T47D (cell line): Measurements from ENCODE around the gene ARFIP1.

Source experiments
- DNase-seq, 2 experiments: peaks; one replicate each; pipeline versions ENCODE4 v3.0.0 to v3.0.0-alpha.2; 2011 to 2012; ENCODE audit warnings: low read depth in 1 of 2, low spot score in 1 of 2
- JUND ChIP-seq: IDR thresholded peaks from 2 replicates; pipeline ENCODE4 v1.6.1; 2012; ENCODE audit warnings: low read depth
- in situ Hi-C: cut with HindIII; loops from 2 replicates; pipeline ENCODE4 v1.10.0; 2016; ENCODE audit warnings: low sequenced_read_pairs, low pct_unique_long_range_greater_than_20kb

ARFIP1 gene

DNA sequence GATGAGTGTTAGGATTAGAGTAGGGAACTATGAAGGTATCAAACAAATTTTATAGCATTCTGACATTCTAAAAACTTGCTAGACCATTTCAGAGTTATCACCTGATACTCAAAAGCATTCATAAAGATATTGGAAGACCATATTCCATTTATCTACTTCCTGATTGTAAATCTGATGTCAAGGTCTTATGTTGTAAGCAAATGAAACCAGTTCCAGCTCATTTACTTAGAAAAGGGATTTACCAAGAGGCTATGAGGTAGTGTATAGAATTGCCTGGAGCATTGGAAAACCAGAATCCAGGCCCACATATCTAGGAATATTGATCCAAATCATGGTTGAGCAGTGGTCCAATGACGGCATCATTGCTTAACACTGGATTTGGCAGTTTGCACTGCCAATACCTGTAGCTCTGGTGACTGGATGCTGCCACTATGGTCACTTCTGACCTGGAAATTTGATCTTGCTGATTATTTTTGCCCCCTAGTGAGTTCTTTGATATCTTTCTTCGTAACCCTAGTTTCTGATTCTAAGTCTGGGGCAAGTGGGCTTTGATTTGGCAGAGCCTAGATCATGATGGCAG, 25.4 kb downstream of the ARFIP1 start:
- no peak for DNase-seq
- TF ChIP-seq JUND, result no peak
- in situ Hi-C loops, result no loop called here

DNA sequence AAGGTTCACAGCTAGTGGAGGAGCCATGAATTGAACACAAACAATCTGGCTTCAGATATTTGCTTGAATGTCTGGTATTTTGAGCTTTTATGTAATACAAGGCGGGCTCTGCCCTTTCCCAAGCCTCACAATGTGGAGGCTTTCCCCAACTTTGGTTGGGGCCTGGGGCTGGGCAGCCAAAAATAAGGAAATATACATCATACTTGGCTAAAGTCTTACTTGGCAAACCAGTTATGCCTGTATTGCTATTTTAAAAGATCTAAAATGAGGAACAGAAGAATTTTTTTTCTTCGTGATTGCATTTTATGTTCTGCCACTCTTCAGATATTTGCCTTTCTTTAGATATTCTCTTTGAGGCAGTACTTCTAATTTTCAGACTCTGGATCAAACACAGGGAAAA, 26.1 kb downstream of the ARFIP1 start:
- DNase-seq, result peak in 1 of 2 experiments; percentile 8
- no peak for TF ChIP-seq JUND
- in situ Hi-C loops, result no loop called here

DNA sequence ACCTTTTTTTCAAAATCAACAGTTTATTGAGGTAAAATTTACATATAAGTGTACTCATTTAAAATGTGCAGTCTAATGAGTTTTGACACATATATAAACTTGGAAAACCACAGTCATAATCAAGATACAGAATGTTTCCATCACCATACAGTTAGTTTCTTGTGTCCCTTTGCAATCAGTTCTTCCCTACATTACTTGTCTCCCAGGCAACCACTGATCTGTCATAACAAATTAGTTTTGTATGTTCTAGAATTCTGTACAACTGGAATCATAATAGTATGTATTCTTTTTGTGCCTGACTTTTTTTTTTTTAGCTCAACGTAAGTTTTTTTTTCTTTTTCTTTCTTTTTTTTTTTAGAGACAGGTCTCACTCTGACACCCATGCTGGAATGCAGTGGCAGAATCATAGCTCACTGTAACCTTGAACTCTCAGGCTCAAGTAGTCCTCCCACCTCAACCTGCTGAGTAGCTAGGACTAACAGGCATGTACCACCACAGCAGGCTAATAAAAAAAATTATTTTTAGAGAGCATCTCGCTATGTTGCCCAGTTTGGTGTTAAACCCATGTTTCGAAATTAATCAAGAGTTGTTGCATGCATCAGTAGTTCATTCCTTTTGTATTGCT, 26.9 kb downstream of the ARFIP1 start:
- in situ Hi-C loops, result no loop called here
- no peak for TF ChIP-seq JUND
- DNase-seq, result no peak

DNA sequence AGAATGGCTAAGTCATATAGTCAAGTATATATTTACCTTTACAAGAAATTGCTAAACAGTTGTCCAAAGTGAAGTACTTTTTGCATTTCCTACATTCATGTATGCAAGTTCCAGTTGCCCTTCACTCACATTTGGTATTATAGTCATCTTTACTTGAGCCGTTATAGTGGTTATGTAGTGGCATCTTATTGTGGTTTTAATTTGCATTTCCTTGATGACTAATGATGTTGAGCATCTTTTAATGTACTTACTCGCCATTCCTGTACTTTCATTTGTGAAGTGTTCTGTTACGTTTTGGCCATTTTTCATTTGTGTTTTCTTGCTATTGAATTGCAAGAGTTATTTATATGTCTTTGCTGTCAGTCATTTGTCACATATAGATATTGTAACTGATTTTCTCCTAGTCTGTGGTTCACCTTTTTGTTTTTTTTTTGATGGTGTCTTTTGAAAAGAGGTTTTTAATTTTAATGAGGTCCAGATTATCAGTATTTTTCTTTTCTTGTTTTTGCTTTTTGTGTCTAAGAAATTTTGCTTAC, 27.6 kb downstream of the ARFIP1 start:
- TF ChIP-seq JUND, result no peak
- DNase-seq, result no peak
- in situ Hi-C loops, result no loop called here

DNA sequence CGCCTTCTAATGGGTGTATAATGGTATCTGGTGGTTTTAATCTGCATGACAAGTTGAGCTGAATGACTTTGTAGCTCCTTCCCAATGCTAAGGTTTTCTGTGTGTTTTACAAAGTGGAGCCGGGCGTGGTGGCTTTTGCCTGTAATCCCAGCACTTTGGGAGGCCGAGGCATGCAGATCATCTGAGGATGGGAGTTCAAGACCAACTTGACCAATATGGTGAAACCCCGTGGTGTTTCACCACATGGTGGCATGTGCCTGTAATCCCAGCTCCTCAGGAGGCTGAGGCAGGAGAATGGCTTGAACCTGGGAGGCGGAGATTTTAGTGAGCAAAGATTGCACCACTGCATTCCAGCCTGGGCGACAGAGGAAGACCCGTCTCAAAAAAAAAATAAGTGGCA, 28.9 kb downstream of the ARFIP1 start:
- in situ Hi-C loops, result no loop called here
- no peak for TF ChIP-seq JUND
- DNase-seq, result no peak

DNA sequence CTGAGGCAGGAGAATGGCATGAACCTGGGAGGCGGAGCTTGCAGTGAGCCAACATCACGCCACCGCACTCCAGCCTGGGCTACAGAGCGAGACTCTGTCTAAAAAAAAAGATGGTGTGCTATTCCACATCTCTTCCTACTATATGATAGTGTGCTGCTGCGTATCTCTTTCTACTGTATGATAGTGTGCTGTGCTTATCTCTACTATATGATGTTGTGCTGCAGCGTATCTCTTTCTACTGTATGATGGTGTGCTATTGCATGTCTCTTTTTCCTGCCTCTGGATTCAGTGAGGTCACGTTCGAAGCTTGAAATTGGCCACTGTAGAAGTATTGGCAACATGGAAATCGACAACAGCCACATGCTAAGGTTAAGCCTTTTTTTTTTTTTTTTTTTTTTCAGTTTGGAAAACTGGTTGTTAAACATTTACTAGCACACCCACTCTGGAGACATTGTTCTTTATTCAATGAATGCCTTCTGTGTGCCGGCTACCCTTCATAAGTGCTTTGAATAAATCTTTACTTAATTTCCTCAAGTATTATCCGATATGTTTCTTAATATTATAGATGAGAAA, 31.0 kb downstream of the ARFIP1 start:
- in situ Hi-C loops, result no loop called here
- TF ChIP-seq JUND, result no peak
- no peak for DNase-seq

DNA sequence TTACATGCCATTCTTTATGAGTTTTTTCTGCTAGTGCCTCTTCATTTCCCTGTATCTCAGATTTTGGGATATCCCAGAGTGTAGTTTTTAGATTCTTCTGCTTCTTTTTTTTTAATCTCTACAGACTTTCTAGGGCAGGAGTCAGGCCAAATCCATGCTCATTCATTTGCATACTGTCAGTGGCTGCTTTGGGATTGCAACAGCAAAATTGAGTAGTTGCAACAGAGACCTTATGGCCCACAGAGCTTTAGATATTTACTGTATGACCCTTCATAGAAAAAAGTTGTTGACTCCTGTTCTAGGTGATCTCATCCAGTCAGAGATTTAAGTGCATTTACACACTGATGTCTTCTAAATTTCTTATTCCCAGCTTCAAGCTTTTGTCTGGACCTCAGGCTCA, 35.3 kb downstream of the ARFIP1 start:
- TF ChIP-seq JUND, result no peak
- in situ Hi-C loops, result no loop called here
- no peak for DNase-seq

DNA sequence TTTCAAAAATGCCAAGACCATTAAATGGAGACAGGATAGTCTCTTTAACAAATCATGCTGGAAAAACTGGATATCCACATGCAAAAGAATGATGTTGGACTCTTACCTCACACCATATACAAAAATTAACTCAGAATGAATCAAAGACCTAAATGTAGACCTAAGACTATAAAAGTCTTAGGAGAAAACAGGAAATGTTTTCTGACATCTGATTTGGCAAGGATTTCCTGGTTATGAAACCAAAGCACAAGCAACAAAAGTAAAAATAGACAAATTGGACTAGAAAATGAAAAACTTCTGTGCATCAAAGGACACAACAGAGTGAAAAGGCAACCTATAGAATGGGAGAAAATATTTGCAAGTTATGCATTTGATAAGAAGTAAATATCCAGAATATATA, 37.6 kb downstream of the ARFIP1 start:
- no peak for DNase-seq
- no peak for TF ChIP-seq JUND
- in situ Hi-C loops, result no loop called here

DNA sequence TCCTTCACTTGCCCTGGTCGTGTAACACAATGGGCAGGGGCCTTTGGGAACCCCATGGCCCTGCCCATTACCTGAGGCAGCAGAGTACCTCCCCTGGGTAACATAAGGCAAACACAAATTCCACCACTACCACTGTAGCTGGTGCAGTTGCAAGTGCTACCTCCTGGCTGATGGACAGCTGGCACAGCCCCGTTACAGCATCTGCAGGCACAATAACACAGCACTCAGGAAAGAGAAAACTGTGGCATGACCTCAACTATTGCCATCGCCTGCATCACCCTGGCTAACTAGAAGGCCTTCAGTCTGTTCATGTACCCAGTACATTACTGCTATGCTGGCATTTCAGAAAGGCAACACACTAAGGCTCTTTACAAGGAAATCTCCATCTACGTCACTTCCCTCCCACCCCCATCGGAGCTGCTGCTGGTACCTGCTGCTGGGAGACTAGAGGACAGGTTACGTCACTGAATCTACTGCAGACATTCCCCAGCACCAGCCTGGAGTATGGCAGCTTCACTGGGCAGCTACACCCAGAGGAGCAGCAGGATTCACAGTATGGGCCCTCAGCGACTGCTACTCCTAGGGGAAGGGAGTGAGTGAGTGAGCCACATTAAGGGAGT, 39.4 kb downstream of the ARFIP1 start:
- no peak for TF ChIP-seq JUND
- DNase-seq, result no peak
- in situ Hi-C loops, result no loop called here

DNA sequence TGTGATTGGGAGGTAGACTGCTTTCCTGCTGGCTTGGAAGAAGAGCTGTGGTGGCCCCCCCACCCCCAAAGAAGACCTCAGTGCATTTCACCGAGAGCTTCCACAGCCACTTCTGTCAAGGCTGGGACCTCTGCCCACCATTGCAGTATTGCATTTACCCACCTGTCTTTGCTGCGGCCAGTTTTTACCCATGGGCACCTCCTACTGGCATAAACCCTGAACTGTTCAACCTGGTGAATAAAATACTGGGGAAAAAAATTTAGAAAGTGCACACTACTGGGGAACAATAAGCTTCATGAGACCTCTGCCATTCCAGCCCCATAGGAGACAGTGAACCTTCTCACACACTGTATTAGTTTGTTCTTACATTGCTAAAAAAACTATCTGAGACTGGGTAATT, 40.3 kb downstream of the ARFIP1 start:
- TF ChIP-seq JUND, result no peak
- DNase-seq, result no peak
- in situ Hi-C loops, result no loop called here

DNA sequence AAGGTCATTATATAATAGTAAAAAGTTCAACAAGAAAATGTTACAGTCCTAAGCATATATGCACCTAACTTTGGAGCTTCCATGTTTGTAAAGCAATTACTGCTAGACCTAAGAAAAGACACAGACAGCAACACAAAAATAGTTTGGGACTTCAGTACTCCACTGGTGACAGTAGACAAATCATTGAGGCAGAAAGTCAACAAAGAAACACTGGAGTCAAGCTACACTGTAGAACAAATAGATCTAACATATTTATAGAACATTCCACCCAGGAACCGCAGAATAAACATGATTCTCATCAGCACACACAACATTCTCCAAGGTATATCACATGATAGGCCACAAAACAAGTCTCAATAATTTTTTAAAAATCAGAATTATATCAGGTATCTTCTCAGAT, 42.6 kb downstream of the ARFIP1 start:
- no peak for TF ChIP-seq JUND
- peak in 1 of 2 experiments; percentile 72 for DNase-seq
- in situ Hi-C loops, result no loop called here

DNA sequence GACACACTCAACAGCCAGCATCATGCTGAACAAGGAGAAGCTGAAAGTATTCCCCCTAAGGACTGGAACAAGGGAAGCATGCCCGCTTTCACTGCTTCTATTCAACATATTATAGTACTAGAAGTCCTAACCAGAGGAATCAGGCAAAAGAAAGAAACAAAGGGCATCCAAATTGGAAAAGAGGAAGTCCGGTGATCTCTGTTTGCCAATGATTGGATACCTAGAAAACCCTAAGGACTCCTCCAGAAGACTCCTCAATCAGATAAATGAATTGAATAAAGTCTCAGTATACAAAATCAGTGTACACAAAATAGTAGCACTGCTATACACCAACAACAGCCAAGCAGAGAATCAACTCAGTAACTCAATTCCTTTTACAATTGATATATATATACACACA, 44.8 kb downstream of the ARFIP1 start:
- DNase-seq, result no peak
- in situ Hi-C loops, result no loop called here
- no peak for TF ChIP-seq JUND

DNA sequence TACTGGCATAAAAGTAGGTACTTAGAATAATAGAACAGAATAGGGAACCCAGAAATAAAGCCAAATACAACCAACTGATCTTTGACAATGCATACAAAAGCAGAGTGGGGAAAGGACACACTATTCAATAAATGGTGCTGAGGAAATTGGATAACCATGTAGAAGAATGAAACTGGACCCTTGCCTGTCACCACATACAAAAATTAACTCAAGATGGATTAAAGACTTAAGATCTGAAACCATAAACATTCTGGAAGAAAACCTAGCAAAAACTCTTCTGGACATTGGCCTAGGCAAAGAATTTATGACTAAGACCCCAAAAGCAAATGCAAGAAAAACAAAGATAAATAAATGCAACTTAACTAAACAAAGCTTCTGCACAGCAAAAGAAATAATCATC, 45.6 kb downstream of the ARFIP1 start:
- no peak for TF ChIP-seq JUND
- in situ Hi-C loops, result no loop called here
- no peak for DNase-seq
